DOHH2 (cell line): ENCODE data around the gene HOXC12.

ENCODE experiments used
- H3F3A ChIP-seq: fragments of 200-600 bp; sonication (generic), shearing (Covaris generic); 2 replicates; pipeline ENCODE4 v1.6.0; 2016; ENCODE audit warnings: antibody characterized with exemption, mild to moderate bottlenecking; ENCODE audit not compliant: control insufficient read depth, insufficient read depth
- H3K27ac ChIP-seq: fragments of 200-600 bp; sonication (generic); 2 replicates; pipeline ENCODE4 v1.5.1; 2014; ENCODE audit warnings: low read depth, mild to moderate bottlenecking, low read length, moderate library complexity
- H3K27me3 ChIP-seq: fragments of 200-600 bp; sonication (generic); 2 replicates; pipeline ENCODE4 v1.6.1; 2014; ENCODE audit warnings: mild to moderate bottlenecking, low read length, mixed read lengths; ENCODE audit not compliant: control insufficient read depth
- H3K36me3 ChIP-seq: fragments of 200-600 bp; sonication (generic); 2 replicates; pipeline ENCODE4 v1.6.1; 2014; ENCODE audit warnings: mild to moderate bottlenecking, low read length, moderate library complexity, mixed read lengths; ENCODE audit not compliant: control insufficient read depth
- H3K4me1 ChIP-seq: fragments of 200-600 bp; sonication (generic); 2 replicates; pipeline ENCODE4 v1.6.1; 2014; ENCODE audit warnings: mild to moderate bottlenecking, low read length, mixed read lengths; ENCODE audit not compliant: control insufficient read depth
- H3K4me2 ChIP-seq: fragments of 200-600 bp; sonication (generic); 2 replicates; pipeline ENCODE4 v1.6.0; 2014; ENCODE audit warnings: mild to moderate bottlenecking, low read length, moderate library complexity
- H3K4me3 ChIP-seq: fragments of 200-600 bp; sonication (generic); 2 replicates; pipeline ENCODE4 v1.5.1; 2014; ENCODE audit warnings: mild to moderate bottlenecking, low read length, mixed read lengths
- H3K79me2 ChIP-seq: fragments of 200-600 bp; sonication (generic); 2 replicates; pipeline ENCODE4 v1.6.1; 2014; ENCODE audit warnings: mild to moderate bottlenecking, low read length, mixed read lengths; ENCODE audit not compliant: control insufficient read depth
- H3K9me2 ChIP-seq: fragments of 200-600 bp; sonication (generic); replicated peaks from 2 replicates; pipeline ENCODE4 v1.6.1; 2014; ENCODE audit warnings: mild to moderate bottlenecking, low read length, mixed read lengths; ENCODE audit not compliant: control insufficient read depth
- H3K9me3 ChIP-seq: fragments of 200-600 bp; sonication (generic); 2 replicates; pipeline ENCODE4 v1.6.1; 2014; ENCODE audit warnings: antibody characterized with exemption, low read length, mixed read lengths; ENCODE audit not compliant: control insufficient read depth, insufficient read depth
- H4K20me1 ChIP-seq: fragments of 200-600 bp; sonication (generic); 2 replicates; pipeline ENCODE4 v1.6.0; 2014; ENCODE audit warnings: low read depth, mild to moderate bottlenecking, antibody characterized with exemption, low read length, moderate library complexity; ENCODE audit not compliant: control insufficient read depth, insufficient read depth
- CTCF ChIP-seq: fragments of 200-600 bp; sonication (generic); IDR thresholded peaks from one replicate; pipeline ENCODE4 v1.5.1; 2014; ENCODE audit warnings: antibody characterized with exemption, mild to moderate bottlenecking, low read depth, low read length; ENCODE audit not compliant: poor library complexity, severe bottlenecking
- EZH2phosphoT487 ChIP-seq: fragments of 200-600 bp; sonication (generic); IDR thresholded peaks from 2 replicates; pipeline ENCODE4 v1.6.1; 2017; ENCODE audit warnings: borderline replicate concordance, mild to moderate bottlenecking, antibody characterized with exemption, low read length, moderate library complexity, mixed read lengths

The HOXC12 gene

GRCh38 chr12:53975064-53975471, 20.4 kb downstream of the HOXC12 start:
- Histone ChIP-seq H3K27me3 (peaks cover 65% of the 10 kb centered on the region), H3F3A (no peaks in the 10 kb centered on the region), H3K4me3 (peak overlapping the region; percentile 69), H3K36me3 (no peaks in the 10 kb centered on the region), H3K27ac (peak overlapping the region; percentile 22), H3K4me1 (peaks cover 38% of the 10 kb centered on the region), H3K79me2 (no peaks in the 10 kb centered on the region), H3K9me3 (no peaks in the 10 kb centered on the region), H3K9me2 (no peaks in the 10 kb centered on the region), H4K20me1 (no peaks in the 10 kb centered on the region; the same call in 1 of the 2 replicates), H3K4me2 (peak overlapping the region; percentile 71)
- TF ChIP-seq CTCF (no peak), EZH2phosphoT487 (no peak)

DNA sequence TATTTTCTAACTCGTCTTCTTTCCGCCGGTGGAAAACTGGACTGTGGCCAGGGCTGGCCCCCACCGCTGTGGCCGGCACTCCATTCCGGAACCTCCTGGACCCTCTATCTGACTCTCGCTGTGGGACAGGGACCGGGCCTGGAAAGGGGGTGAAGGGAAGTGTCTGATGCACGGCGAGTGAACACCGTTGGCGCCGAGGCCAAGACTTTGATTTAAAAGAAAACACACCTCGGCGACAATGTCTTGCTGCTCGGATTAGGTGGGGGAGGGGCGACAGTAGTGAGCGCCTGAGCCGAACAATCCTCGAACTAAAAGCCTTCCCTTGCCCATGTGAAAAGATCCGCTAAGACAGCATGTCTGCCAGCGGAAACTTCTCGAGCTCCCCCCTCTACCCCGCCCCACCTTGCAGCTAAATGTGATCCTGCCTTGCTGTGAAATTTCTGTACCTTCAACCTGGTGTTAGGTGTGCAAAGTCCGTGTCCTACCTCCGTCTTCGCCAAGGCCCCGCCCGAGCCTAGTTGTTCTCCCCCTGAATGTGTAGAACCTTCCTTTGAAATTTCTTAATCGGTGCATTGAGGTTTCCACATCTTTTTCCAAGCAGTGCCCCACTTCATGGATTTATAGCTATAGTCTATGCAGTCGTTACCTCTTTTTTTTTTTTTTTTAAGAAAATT, 20.9 kb downstream of the HOXC12 start:
- Histone ChIP-seq H3K9me2 (no peaks in the 10 kb centered on the region), H3F3A (no peaks in the 10 kb centered on the region), H3K27ac (no peak overlapping the region), H3K79me2 (no peaks in the 10 kb centered on the region), H3K27me3 (peaks cover 60% of the 10 kb centered on the region), H3K4me3 (peak overlapping the region; percentile 69), H3K4me2 (peak overlapping the region; percentile 71), H3K9me3 (no peaks in the 10 kb centered on the region), H3K36me3 (no peaks in the 10 kb centered on the region), H3K4me1 (peaks cover 38% of the 10 kb centered on the region), H4K20me1 (no peaks in the 10 kb centered on the region; the same call in 1 of the 2 replicates)
- no peak for TF ChIP-seq CTCF
- no peak for TF ChIP-seq EZH2phosphoT487

DNA sequence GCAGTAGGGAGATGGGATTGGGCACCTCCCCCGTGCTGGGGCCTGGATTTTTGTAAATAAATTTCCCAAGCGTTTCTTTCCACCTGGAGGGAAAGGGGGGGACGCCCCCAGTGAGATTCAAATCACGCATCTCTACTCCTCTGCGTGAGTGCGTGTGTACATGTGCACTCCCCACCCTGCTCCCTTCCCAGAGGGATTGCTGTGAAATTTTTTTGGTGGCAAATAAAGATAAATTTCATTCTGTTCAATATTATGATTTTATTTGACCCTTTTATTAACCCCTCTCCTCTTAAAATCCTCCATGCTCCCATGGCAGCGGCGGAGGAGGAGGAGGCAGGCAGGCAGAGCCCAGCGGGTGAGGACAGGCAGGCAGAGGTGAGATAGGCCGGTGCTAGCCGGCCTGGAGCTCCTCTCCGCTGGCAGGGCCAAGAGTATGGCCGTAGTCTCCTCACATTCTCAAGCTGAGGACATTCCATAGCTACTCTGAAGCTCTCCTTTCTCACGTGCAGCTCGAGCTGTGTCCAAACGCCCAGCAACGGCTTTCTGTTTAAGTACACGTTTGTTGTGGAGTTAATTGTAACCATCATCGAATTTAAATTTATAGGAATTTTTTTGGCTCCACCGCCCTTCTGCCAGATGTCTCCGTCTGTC, 21.6 kb downstream of the HOXC12 start:
- H3K9me3 ChIP-seq = no peaks in the 10 kb centered on the region
- H3K27ac ChIP-seq = no peak overlapping the region
- peaks cover 38% of the 10 kb centered on the region for H3K4me1 ChIP-seq
- H3K36me3 ChIP-seq = no peaks in the 10 kb centered on the region
- H3K9me2 ChIP-seq = no peaks in the 10 kb centered on the region
- TF ChIP-seq EZH2phosphoT487 (no peak), CTCF (no peak)
- peaks cover 4% of the 10 kb centered on the region; the same call in 1 of the 2 replicates for H3F3A ChIP-seq
- H3K27me3 ChIP-seq = peaks cover 53% of the 10 kb centered on the region
- no peaks in the 10 kb centered on the region for H3K79me2 ChIP-seq
- H3K4me3 ChIP-seq = no peak overlapping the region
- H4K20me1 ChIP-seq = no peaks in the 10 kb centered on the region; the same call in 1 of the 2 replicates
- no peak overlapping the region for H3K4me2 ChIP-seq
